ENCODE data around the gene PDE6B.

Gene PDE6B

DNA sequence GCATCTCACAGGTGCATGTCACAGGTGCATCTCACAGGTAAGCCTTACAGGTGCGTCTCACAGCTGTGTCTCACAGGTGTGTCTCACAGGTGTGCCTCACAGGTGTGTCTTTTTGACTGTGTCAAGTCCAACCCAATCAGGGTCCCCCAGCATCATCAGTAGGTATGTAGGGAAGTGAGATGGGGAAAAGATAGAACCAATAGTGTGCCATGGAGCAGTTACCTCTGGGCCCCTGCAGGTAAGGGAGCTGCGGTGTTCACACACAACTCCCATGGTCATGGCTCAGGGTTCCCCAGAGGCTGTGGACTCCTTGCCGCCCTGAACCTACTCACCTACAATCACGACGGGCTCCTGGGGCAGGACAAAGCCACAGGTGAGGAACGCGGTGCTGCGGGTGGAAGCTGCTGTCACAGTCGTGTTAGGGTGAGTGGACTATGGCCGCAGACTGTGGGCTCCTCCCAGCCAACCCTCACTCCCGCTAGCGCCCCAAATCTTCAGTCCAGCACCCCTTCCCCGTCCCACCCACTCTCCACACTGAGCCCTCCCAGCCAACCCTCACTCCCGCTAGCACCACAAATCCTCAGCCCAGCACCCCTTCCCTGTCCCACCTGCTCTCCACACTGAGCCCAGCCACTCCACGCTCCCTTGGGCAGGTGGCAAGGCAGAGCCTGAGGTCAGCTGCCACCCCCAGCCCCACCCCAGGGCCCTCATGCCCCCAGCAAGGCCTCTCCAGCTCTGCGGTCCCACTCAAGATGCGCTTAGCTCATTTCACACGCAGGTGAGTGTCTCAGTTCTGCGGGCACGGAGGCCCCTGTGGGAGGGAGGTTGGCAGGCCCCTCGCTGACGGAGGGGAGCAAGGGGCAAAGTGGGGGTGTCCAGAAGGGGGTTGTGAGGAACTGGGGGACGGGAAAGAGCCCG is 2.1 kb upstream of the PDE6B start:
- Histone ChIP-seq H3K4me1 (ENCODE audit: control insufficient read depth in 1 of 2, insufficient read depth in 2 of 2, low read length in 2 of 2) (no peaks in the 10 kb centered on the region), H3K27ac (ENCODE audit: low read depth, low read length) (no peak overlapping the region), H3K9ac (ENCODE audit: low read depth in 1 of 2, low read length in 2 of 2) (no peak overlapping the region), H3K36me3 (ENCODE audit: control insufficient read depth in 1 of 2, insufficient read depth in 2 of 2, low read length in 2 of 2) (no peaks in the 10 kb centered on the region), H3K27me3 (ENCODE audit: control insufficient read depth in 1 of 2, insufficient read depth in 2 of 2, low read length in 2 of 2) (no peaks in the 10 kb centered on the region), H3K9me3 (ENCODE audit: control insufficient read depth in 1 of 2, low read length in 2 of 2) (no peaks in the 10 kb centered on the region), H3K4me3 (ENCODE audit: low read depth in 1 of 2, low read length in 2 of 2) (no peak overlapping the region)

DNA sequence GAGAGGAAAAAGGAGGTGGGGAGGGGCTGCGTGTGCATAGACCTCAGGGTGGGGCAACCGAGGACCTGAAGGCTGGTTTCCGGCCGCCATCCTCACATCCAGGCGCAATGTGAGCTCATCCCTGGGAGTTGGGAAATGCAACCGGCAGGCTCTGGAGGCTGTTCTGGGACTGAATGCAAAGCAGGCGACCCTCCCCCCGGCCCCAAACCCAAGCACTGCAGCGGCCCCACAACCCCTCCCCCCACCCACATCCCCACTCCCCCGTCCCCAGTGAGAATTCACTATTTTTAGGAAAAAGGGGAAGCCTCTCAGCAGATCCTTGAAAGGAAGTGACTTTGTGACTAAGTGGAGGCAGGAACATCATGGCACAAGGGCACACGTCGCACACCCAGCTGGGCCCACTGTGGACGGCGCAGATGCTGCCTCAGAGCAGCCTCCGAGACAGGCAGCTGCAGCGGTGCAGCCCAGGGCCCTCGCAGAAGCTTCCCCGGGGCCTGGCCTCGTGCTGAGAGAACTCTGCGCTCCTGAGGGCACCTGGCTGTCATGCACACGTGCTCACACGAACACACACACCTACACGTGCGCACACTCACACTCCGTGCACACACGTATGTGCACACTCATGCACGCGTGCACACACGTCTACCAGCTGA is 1.3 kb upstream of the PDE6B start:
- Histone ChIP-seq H3K4me3 (ENCODE audit: low read depth in 1 of 2, low read length in 2 of 2) (no peak overlapping the region), H3K36me3 (ENCODE audit: control insufficient read depth in 1 of 2, insufficient read depth in 2 of 2, low read length in 2 of 2) (no peaks in the 10 kb centered on the region), H3K4me1 (ENCODE audit: control insufficient read depth in 1 of 2, insufficient read depth in 2 of 2, low read length in 2 of 2) (no peaks in the 10 kb centered on the region), H3K9me3 (ENCODE audit: control insufficient read depth in 1 of 2, low read length in 2 of 2) (no peaks in the 10 kb centered on the region), H3K27ac (ENCODE audit: low read depth, low read length) (no peak overlapping the region), H3K27me3 (ENCODE audit: control insufficient read depth in 1 of 2, insufficient read depth in 2 of 2, low read length in 2 of 2) (no peaks in the 10 kb centered on the region), H3K9ac (ENCODE audit: low read depth in 1 of 2, low read length in 2 of 2) (no peak overlapping the region)

DNA sequence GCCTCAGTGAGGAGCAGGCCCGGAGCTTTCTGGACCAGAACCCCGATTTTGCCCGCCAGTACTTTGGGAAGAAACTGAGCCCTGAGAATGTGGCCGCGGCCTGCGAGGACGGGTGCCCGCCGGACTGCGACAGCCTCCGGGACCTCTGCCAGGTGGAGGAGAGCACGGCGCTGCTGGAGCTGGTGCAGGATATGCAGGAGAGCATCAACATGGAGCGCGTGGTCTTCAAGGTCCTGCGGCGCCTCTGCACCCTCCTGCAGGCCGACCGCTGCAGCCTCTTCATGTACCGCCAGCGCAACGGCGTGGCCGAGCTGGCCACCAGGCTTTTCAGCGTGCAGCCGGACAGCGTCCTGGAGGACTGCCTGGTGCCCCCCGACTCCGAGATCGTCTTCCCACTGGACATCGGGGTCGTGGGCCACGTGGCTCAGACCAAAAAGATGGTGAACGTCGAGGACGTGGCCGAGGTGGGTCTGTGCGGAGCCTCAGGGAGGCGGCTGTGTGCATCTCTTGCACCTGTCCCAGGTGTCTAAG is 323 bp downstream of the PDE6B start:
- H3K9me3 ChIP-seq (ENCODE audit: control insufficient read depth in 1 of 2, low read length in 2 of 2) = no peaks in the 10 kb centered on the region
- H3K27ac ChIP-seq (ENCODE audit: low read depth, low read length) = no peak overlapping the region
- no peaks in the 10 kb centered on the region for H3K4me1 ChIP-seq (ENCODE audit: control insufficient read depth in 1 of 2, insufficient read depth in 2 of 2, low read length in 2 of 2)
- H3K36me3 ChIP-seq (ENCODE audit: control insufficient read depth in 1 of 2, insufficient read depth in 2 of 2, low read length in 2 of 2) = no peaks in the 10 kb centered on the region
- H3K27me3 ChIP-seq (ENCODE audit: control insufficient read depth in 1 of 2, insufficient read depth in 2 of 2, low read length in 2 of 2) = no peaks in the 10 kb centered on the region
- H3K9ac ChIP-seq (ENCODE audit: low read depth in 1 of 2, low read length in 2 of 2) = no peak overlapping the region
- no peak overlapping the region for H3K4me3 ChIP-seq (ENCODE audit: low read depth in 1 of 2, low read length in 2 of 2)

DNA sequence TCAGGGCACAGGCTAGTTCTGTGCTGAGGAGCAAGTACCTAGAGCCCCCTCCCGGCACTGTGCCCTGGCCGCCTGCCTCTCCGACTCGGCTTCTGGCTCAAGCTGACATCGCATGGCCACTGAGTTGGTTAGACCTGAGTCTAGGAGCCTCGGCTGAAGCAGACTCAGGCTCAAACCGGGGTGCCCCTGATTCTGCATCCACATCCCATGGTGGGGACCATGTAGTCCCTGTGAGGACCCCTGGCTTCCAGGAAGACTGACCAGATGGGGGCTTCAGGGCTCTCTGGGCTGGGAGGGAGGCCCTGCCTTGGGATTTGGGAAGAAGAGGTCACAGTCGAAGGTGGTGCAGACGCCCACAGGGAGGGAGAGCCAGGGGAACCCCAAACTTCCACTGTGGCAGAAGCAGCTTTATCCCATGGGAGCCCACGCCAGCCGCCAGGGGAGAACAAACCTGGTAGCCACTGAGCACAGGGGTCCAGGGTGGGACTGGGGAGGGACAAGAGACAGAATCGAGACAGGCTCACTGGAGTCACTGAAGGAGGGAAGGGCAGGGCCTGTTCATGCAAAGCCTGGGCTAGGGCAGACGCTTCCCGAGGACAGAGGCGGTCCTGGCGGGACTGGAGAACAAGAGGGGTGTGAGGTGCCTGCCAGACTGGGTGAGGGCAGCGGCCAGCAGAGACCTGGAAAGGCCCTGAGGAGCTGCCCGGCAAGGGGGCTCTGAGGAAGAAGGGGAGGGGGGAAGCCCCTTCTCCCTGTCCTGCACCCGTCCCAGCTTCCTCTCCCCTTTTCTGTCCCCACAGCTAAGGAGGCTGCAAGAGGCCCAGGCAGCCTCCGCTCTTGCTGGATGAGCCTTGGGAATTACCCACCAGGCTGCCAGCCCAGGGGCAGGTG is 1.1 kb downstream of the PDE6B start:
- Histone ChIP-seq H3K9ac (ENCODE audit: low read depth in 1 of 2, low read length in 2 of 2) (no peak overlapping the region), H3K27ac (ENCODE audit: low read depth, low read length) (no peak overlapping the region), H3K4me3 (ENCODE audit: low read depth in 1 of 2, low read length in 2 of 2) (no peak overlapping the region), H3K36me3 (ENCODE audit: control insufficient read depth in 1 of 2, insufficient read depth in 2 of 2, low read length in 2 of 2) (no peaks in the 10 kb centered on the region), H3K9me3 (ENCODE audit: control insufficient read depth in 1 of 2, low read length in 2 of 2) (no peaks in the 10 kb centered on the region), H3K4me1 (ENCODE audit: control insufficient read depth in 1 of 2, insufficient read depth in 2 of 2, low read length in 2 of 2) (no peaks in the 10 kb centered on the region), H3K27me3 (ENCODE audit: control insufficient read depth in 1 of 2, insufficient read depth in 2 of 2, low read length in 2 of 2) (no peaks in the 10 kb centered on the region)

DNA sequence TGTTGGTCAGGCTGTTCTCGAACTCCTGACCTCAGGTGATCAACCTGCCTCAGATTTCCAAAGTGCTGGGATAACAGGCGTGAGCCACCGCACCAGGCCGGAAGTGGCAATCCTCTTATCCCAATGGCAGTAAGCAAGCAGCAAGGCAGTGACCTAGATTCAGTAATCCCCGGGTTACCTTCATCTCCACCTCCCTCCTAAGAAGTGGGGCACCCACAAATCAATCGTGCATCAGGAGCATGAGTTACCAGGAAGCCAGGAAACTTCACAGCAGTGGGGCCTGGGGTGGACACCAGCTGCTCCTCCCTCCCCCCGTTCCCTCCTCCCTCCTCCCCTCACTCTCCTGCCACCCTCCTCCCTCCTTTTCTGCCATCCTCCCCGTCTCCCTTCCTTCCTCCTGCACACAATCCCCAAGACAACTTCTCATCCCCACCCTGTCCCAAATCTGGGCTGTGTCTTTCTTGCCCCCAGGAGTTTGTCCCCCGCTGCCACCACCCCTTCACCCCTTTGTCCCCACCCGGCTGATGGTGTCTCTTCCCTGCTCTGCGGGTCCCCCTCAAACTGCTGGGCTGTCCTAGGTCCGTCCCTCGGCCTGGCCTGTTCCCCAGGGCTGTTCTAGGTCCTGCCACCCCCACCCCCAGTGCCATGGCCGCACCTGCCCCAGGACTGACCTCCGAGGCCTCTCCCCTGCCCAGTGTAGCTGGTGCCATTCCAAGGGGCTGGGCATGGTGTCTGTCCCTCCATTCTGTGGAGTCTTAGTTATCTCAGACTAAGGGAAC is 2.2 kb downstream of the PDE6B start:
- Histone ChIP-seq H3K4me1 (ENCODE audit: control insufficient read depth in 1 of 2, insufficient read depth in 2 of 2, low read length in 2 of 2) (no peaks in the 10 kb centered on the region), H3K4me3 (ENCODE audit: low read depth in 1 of 2, low read length in 2 of 2) (no peak overlapping the region), H3K36me3 (ENCODE audit: control insufficient read depth in 1 of 2, insufficient read depth in 2 of 2, low read length in 2 of 2) (no peaks in the 10 kb centered on the region), H3K27ac (ENCODE audit: low read depth, low read length) (no peak overlapping the region), H3K27me3 (ENCODE audit: control insufficient read depth in 1 of 2, insufficient read depth in 2 of 2, low read length in 2 of 2) (no peaks in the 10 kb centered on the region), H3K9ac (ENCODE audit: low read depth in 1 of 2, low read length in 2 of 2) (no peak overlapping the region), H3K9me3 (ENCODE audit: control insufficient read depth in 1 of 2, low read length in 2 of 2) (peaks cover 3 to 8% of the 10 kb centered on the region in 2 donors)

DNA sequence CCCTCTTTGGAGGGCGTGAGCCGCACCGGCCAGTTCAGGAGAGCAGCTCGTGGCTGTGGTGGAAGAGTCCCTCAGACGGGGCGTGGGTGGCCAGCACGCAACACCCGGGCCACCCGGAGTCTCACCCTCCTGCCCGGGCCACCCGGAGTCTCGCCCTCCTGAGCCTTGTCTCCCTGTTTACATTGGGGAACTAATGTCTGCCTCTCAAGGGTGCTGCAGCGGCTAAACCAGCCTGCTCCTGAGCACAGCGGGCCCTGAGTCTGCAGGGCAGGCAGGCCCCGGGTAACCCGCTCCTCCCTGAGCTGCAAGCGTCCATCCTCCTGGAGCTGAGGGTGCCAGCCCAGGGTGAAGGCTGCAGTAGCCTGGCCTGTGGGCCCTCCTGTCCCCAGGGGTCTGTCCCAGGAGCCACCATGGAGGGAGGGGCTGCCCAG is 3.0 kb downstream of the PDE6B start:
- Histone ChIP-seq H3K27ac (ENCODE audit: low read depth, low read length) (no peak overlapping the region), H3K9me3 (ENCODE audit: control insufficient read depth in 1 of 2, low read length in 2 of 2) (peaks cover 3 to 8% of the 10 kb centered on the region in 2 donors), H3K9ac (ENCODE audit: low read depth in 1 of 2, low read length in 2 of 2) (no peak overlapping the region), H3K36me3 (ENCODE audit: control insufficient read depth in 1 of 2, insufficient read depth in 2 of 2, low read length in 2 of 2) (no peaks in the 10 kb centered on the region), H3K27me3 (ENCODE audit: control insufficient read depth in 1 of 2, insufficient read depth in 2 of 2, low read length in 2 of 2) (no peaks in the 10 kb centered on the region), H3K4me3 (ENCODE audit: low read depth in 1 of 2, low read length in 2 of 2) (no peak overlapping the region), H3K4me1 (ENCODE audit: control insufficient read depth in 1 of 2, insufficient read depth in 2 of 2, low read length in 2 of 2) (no peaks in the 10 kb centered on the region)

DNA sequence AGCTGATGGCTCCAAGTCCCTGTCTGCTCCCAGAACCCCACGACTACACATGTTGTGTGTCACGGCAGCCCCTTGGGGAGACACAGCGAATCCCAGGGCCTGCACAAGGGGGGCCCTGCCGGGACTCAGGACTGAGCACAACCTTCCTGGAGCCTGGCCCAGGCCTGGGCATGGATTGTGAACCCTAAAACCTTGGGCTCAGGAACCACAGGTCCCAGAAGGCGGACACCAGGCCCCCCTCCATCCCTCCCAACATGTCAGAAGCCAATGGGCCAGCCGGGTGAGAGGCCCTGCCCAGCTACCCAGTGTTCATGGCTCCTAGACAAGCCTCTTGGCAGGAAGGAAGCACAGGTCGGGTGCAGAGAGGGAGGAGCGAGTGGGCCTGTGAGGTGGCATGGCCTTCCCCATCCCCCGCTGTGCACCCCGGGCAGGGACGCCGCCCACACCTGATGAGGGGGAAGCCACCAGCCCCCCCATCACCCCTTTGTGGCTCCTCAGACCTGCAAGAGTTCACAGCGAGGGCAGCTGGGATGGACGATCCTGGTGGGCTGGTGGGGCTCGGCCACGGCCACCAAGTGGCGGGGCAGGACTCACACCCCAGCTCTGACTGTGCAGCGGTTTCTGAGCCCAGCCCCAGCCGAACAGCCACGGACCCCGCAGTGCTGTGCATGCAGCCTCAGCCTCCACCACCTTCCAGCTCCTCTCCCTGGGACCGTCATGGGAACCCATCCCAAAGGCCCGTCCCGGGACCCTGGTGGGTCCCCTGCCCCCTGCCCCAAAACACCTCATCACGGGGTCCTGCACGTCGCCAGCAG is 3.7 kb downstream of the PDE6B start:
- no peak overlapping the region for H3K9ac ChIP-seq (ENCODE audit: low read depth in 1 of 2, low read length in 2 of 2)
- peaks cover 3 to 8% of the 10 kb centered on the region in 2 donors for H3K9me3 ChIP-seq (ENCODE audit: control insufficient read depth in 1 of 2, low read length in 2 of 2)
- H3K27ac ChIP-seq (ENCODE audit: low read depth, low read length) = no peak overlapping the region
- H3K36me3 ChIP-seq (ENCODE audit: control insufficient read depth in 1 of 2, insufficient read depth in 2 of 2, low read length in 2 of 2) = no peaks in the 10 kb centered on the region
- H3K27me3 ChIP-seq (ENCODE audit: control insufficient read depth in 1 of 2, insufficient read depth in 2 of 2, low read length in 2 of 2) = no peaks in the 10 kb centered on the region
- no peak overlapping the region for H3K4me3 ChIP-seq (ENCODE audit: low read depth in 1 of 2, low read length in 2 of 2)
- H3K4me1 ChIP-seq (ENCODE audit: control insufficient read depth in 1 of 2, insufficient read depth in 2 of 2, low read length in 2 of 2) = no peaks in the 10 kb centered on the region

DNA sequence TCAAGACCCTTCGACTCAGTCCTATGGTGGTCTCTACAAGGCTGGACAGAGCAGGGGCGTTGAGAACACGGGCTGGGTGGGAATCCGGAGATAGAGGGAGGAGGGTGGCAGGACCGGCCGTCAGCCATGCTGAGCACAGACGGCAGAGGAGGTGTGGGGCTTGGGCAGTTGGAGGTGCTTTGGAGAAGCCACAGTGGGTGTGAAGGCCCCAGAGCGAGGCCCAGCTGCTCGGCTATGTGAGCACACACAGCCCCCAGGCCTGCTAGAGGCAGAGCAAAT is 4.2 kb downstream of the PDE6B start:
- Histone ChIP-seq H3K9me3 (ENCODE audit: control insufficient read depth in 1 of 2, low read length in 2 of 2) (peaks cover 3 to 8% of the 10 kb centered on the region in 2 donors), H3K36me3 (ENCODE audit: control insufficient read depth in 1 of 2, insufficient read depth in 2 of 2, low read length in 2 of 2) (no peaks in the 10 kb centered on the region), H3K9ac (ENCODE audit: low read depth in 1 of 2, low read length in 2 of 2) (no peak overlapping the region), H3K27ac (ENCODE audit: low read depth, low read length) (no peak overlapping the region), H3K27me3 (ENCODE audit: control insufficient read depth in 1 of 2, insufficient read depth in 2 of 2, low read length in 2 of 2) (no peaks in the 10 kb centered on the region), H3K4me3 (ENCODE audit: low read depth in 1 of 2, low read length in 2 of 2) (no peak overlapping the region), H3K4me1 (ENCODE audit: control insufficient read depth in 1 of 2, insufficient read depth in 2 of 2, low read length in 2 of 2) (no peaks in the 10 kb centered on the region)

Measured in duodenal mucosa (tissue), 2 donors.